Tibial artery (tissue), 4 donors: ENCODE data around the gene RAB3A.

Experiments
- DNase-seq, 2 donors: peaks; one replicate each; pipeline ENCODE4 v3.0.0-alpha.2; 2019
- H3K27ac ChIP-seq, 2 donors: fragments of 200-600 bp; sonication (generic) in 1 of 2; 1 replicate in 1 of 2; 2 replicates in 1 of 2; pipeline ENCODE4 v1.5.1; 2018 to 2019; ENCODE audit warnings: mild to moderate bottlenecking in 1 of 2
- H3K27me3 ChIP-seq, 2 donors: fragments of 200-600 bp; sonication (generic) in 1 of 2; one replicate each; pipeline versions ENCODE4 v1.5.1 to v1.6.0; 2016 to 2019
- H3K36me3 ChIP-seq, 3 donors: fragments of 200-600 bp; sonication (generic) in 2 of 3; one replicate each; pipeline ENCODE4 v1.5.1; 2016 to 2019; ENCODE audit warnings: mild to moderate bottlenecking in 2 of 3
- H3K4me1 ChIP-seq, 4 donors: fragments of 200-600 bp; sonication (generic) in 2 of 4; 1 replicate in 3 of 4; 2 replicates in 1 of 4; pipeline ENCODE4 v1.5.1; 2016 to 2019
- H3K4me3 ChIP-seq, 2 donors: fragments of 200-600 bp; sonication (generic) in 1 of 2; 1 replicate in 1 of 2; 2 replicates in 1 of 2; pipeline ENCODE4 v1.5.1; 2018 to 2019; ENCODE audit warnings: mild to moderate bottlenecking in 2 of 2
- H3K9me3 ChIP-seq, 3 donors: fragments of 200-600 bp; sonication (generic) in 1 of 3; one replicate each; pipeline ENCODE4 v1.5.1; 2016 to 2019
- intact Hi-C: fragments of 100-400 bp; cut with DNase I; formaldehyde crosslinking; loops from one replicate; pipeline ENCODE4 v1.15.0; 2023; ENCODE audit warnings: low total_unique reads
- TF ChIP-seq, protein P1 (sequence below), 2 experiments: fragments of 200-600 bp in 1 of 2; fragments of 450-650 bp in 1 of 2; IDR thresholded peaks; one replicate each; pipeline ENCODE4 v1.5.1; 2017 to 2019; ENCODE audit warnings: antibody characterized with exemption in 2 of 2, mild to moderate bottlenecking in 1 of 2, moderate library complexity in 1 of 2

RAB3A gene

GRCh38 chr19:18206018-18206417 lies 2.2 kb upstream of the RAB3A start:
- H3K27ac ChIP-seq, result peak overlapping the region in 1 of 2 donors; percentile 88
- no peaks in the 10 kb centered on the region for H3K36me3 ChIP-seq
- TF ChIP-seq, protein P1, sequence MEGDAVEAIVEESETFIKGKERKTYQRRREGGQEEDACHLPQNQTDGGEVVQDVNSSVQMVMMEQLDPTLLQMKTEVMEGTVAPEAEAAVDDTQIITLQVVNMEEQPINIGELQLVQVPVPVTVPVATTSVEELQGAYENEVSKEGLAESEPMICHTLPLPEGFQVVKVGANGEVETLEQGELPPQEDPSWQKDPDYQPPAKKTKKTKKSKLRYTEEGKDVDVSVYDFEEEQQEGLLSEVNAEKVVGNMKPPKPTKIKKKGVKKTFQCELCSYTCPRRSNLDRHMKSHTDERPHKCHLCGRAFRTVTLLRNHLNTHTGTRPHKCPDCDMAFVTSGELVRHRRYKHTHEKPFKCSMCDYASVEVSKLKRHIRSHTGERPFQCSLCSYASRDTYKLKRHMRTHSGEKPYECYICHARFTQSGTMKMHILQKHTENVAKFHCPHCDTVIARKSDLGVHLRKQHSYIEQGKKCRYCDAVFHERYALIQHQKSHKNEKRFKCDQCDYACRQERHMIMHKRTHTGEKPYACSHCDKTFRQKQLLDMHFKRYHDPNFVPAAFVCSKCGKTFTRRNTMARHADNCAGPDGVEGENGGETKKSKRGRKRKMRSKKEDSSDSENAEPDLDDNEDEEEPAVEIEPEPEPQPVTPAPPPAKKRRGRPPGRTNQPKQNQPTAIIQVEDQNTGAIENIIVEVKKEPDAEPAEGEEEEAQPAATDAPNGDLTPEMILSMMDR (IDR thresholded peaks at IDR 0.05), result no peak
- H3K4me1 ChIP-seq, result peaks cover 0 to 22% (median 14%) of the 10 kb centered on the region in 4 donors
- peaks cover 0 to 4% of the 10 kb centered on the region in 2 donors for H3K27me3 ChIP-seq
- no peak overlapping the region for H3K4me3 ChIP-seq
- H3K9me3 ChIP-seq, result no peaks in the 10 kb centered on the region
- no peak for DNase-seq
- intact Hi-C loops, result loop anchor here (5.0 kb wide), 1 partner anchor 116 kb away; the partner anchor contains the start of gene LSM4

GRCh38 chr19:18205200-18205892 lies 1.5 kb upstream of the RAB3A start:
- H3K27me3 ChIP-seq, result peaks cover 0 to 4% of the 10 kb centered on the region in 2 donors
- TF ChIP-seq, protein P1 (IDR thresholded peaks at IDR 0.05), result no peak
- intact Hi-C loops, result loop anchor here (5.0 kb wide), 1 partner anchor 117 kb away; the partner anchor contains the start of gene LSM4
- peaks cover 0 to 22% (median 14%) of the 10 kb centered on the region in 4 donors for H3K4me1 ChIP-seq
- peak; percentile 91 to 95 for DNase-seq
- peak overlapping the region; percentile 88 to 92 for H3K27ac ChIP-seq
- H3K4me3 ChIP-seq, result peak overlapping the region; percentile 51 to 72
- peaks cover 0 to 3% (median 0%) of the 10 kb centered on the region in 3 donors for H3K36me3 ChIP-seq
- no peaks in the 10 kb centered on the region for H3K9me3 ChIP-seq

GRCh38 chr19:18204394-18205199 lies 755 bp upstream of the RAB3A start:
- TF ChIP-seq, protein P1 (IDR thresholded peaks at IDR 0.05), result no peak
- H3K27me3 ChIP-seq, result peaks cover 0 to 4% of the 10 kb centered on the region in 2 donors
- H3K4me3 ChIP-seq, result peak overlapping the region; percentile 51 to 72
- H3K27ac ChIP-seq, result peak overlapping the region; percentile 88 to 92
- H3K36me3 ChIP-seq, result peaks cover 0 to 8% (median 0%) of the 10 kb centered on the region in 3 donors
- peak in 1 of 2 donors; percentile 67 for DNase-seq
- H3K9me3 ChIP-seq, result no peaks in the 10 kb centered on the region
- intact Hi-C loops, result loop anchor here (5.0 kb wide), 1 partner anchor 118 kb away; the partner anchor contains the start of gene LSM4
- peaks cover 0 to 22% (median 14%) of the 10 kb centered on the region in 4 donors for H3K4me1 ChIP-seq

DNA sequence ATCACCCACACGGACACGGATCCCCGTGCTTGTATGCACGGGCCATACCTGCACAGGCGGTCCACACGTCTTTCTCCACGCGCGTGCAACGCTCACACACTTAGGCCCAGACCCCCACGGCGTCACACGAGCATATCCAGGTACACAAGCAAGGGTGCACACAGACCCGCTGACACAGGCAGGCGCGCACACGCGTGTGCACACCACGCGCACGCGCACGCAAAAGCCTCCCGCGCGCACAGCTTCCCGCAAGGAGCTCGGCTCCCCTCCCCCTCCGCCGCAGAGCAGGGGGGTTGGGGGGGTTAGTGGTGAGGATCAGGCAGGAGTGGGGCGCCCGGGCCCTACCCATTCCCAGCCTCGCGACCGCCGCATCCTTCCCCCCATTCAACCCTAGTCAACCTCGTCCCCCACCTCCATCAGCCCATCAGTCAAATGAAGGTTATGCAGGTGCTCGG lies 407 bp downstream of the RAB3A start:
- H3K27ac ChIP-seq, result peak overlapping the region; percentile 38 to 67
- intact Hi-C loops, result no loop called here
- peaks cover 0 to 22% (median 14%) of the 10 kb centered on the region in 4 donors for H3K4me1 ChIP-seq
- H3K9me3 ChIP-seq, result no peaks in the 10 kb centered on the region
- H3K36me3 ChIP-seq, result peaks cover 0 to 20% (median 7%) of the 10 kb centered on the region in 3 donors
- H3K27me3 ChIP-seq, result peaks cover 0 to 4% of the 10 kb centered on the region in 2 donors
- H3K4me3 ChIP-seq, result peak overlapping the region; percentile 68 to 83
- peak in 1 of 2 donors; percentile 36 for DNase-seq
- TF ChIP-seq, protein P1 (IDR thresholded peaks at IDR 0.05), result no peak

- H3K36me3 ChIP-seq, result peaks cover 0 to 25% (median 13%) of the 10 kb centered on the region in 3 donors
- intact Hi-C loops, result no loop called here
- H3K4me3 ChIP-seq, result peak overlapping the region; percentile 68 to 83
- peaks cover 0 to 22% (median 14%) of the 10 kb centered on the region in 4 donors for H3K4me1 ChIP-seq
- no peak for DNase-seq
- H3K27me3 ChIP-seq, result no peaks in the 10 kb centered on the region
- H3K9me3 ChIP-seq, result no peaks in the 10 kb centered on the region
- no peak overlapping the region for H3K27ac ChIP-seq
- TF ChIP-seq, protein P1 (IDR thresholded peaks at IDR 0.05), result peak in 1 of 2 experiments; percentile 19
These were observed 949 bp downstream of the RAB3A start for GRCh38 chr19:18202778-18203407.
